ENCODE measurements around the gene ULK4.

DNA sequence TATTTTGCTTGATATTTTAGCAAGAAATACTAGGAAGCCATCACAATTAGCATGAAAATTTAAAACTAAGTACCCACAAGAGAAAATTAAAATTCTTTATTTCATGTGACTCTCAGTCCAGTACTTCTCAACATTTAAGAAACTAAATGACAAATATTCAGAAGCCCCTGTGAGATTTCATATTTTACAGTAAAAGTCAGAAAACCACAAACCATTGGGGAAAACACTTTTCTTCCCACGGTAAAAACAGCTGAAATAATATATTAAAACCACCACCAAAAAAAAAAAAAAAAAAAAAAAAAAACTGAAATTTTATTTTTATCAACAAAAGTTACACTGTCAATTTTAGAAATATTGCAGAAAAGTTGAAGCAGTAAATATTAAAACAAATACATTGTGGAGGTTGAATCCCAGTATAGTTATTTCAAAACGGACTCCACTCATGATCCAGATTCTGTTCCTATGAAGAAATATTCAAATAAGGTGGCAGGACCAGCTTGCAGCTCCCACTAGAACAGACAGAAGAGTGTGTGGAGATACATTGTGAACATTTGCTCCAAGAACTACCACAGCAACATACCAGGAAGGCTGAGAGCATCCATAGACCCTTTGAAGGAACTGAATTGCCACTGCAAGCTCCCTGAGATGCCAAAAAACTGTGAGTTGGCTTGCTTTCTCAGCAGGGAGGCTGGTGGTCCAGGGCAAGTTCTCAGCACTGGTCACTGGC is 454.4 kb downstream of the ULK4 start:
- TF ChIP-seq, protein P1, sequence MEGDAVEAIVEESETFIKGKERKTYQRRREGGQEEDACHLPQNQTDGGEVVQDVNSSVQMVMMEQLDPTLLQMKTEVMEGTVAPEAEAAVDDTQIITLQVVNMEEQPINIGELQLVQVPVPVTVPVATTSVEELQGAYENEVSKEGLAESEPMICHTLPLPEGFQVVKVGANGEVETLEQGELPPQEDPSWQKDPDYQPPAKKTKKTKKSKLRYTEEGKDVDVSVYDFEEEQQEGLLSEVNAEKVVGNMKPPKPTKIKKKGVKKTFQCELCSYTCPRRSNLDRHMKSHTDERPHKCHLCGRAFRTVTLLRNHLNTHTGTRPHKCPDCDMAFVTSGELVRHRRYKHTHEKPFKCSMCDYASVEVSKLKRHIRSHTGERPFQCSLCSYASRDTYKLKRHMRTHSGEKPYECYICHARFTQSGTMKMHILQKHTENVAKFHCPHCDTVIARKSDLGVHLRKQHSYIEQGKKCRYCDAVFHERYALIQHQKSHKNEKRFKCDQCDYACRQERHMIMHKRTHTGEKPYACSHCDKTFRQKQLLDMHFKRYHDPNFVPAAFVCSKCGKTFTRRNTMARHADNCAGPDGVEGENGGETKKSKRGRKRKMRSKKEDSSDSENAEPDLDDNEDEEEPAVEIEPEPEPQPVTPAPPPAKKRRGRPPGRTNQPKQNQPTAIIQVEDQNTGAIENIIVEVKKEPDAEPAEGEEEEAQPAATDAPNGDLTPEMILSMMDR (conservative IDR thresholded peaks at IDR 0.05) = no peak
- no peak for TF ChIP-seq ZFX (IDR thresholded peaks at IDR 0.05)

Measured in C4-2B (cell line).